Activated CD4-positive, alpha-beta T cell treated with anti-CD3 and anti-CD28 coated beads, Interleukin-2, amount 10 ng/mL, durations not matched to agents 7 days and 5 days (primary cell): ENCODE results near the gene PRIM1. TPM values are rescaled to one million over a fixed set of nuclear protein-coding genes. Genes with fewer than 3 reads are reported as not detected.
"Not testable (repeated sequence)": the region's sequence is repeated elsewhere in the genome, so short reads cannot be mapped to it uniquely, and the experiment has no call there.

Experiments used
- CTCF ChIA-PET: fragments of 350-600 bp; sonication (Branson Sonifier 250); formaldehyde crosslinking; loops from one replicate; lab custom pipeline; 2021; ENCODE audit warnings: antibody characterized with exemption; lab: Charles Lee
- POLR2A ChIA-PET: fragments of 350-600 bp; sonication (Branson Sonifier 250); formaldehyde crosslinking; loops from one replicate; lab custom pipeline; 2021; ENCODE audit warnings: antibody characterized with exemption; lab: Charles Lee
- DNase-seq: peaks from one replicate; pipeline ENCODE4 v3.0.0-alpha.2; 2020
- H3K27ac Mint-ChIP-seq: one replicate; pipeline ENCODE4 v1.8.0; 2021; ENCODE audit warnings: mild to moderate bottlenecking, moderate library complexity, mixed read lengths
- H3K27me3 Mint-ChIP-seq: one replicate; pipeline ENCODE4 v1.8.0; 2021; ENCODE audit warnings: mixed read lengths
- H3K36me3 Mint-ChIP-seq: one replicate; pipeline ENCODE4 v1.8.0; 2021; ENCODE audit warnings: low read depth, mixed read lengths
- H3K4me1 Mint-ChIP-seq: one replicate; pipeline ENCODE4 v1.8.0; 2021; ENCODE audit warnings: mixed read lengths
- H3K4me3 Mint-ChIP-seq: one replicate; pipeline ENCODE4 v1.8.0; 2021; ENCODE audit warnings: mild to moderate bottlenecking, moderate library complexity, mixed read lengths
- H3K9me3 Mint-ChIP-seq: one replicate; pipeline ENCODE4 v1.8.0; 2021; ENCODE audit warnings: mixed read lengths
- total RNA-seq, 2 experiments: library from RNA; stranded (reverse); gene quantifications; one replicate each; pipeline ENCODE4 v1.2.3, GENCODE V29; 2021

PRIM1 gene
- total RNA-seq, 2 experiments from 2014 or later = 48.0 to 52.9 TPM

GRCh38 chr12:56757971-56758370 lies 5.8 kb upstream of the PRIM1 start:
- H3K9me3 Mint-ChIP-seq, H3K27me3 Mint-ChIP-seq, H3K4me3 Mint-ChIP-seq, H3K36me3 Mint-ChIP-seq, POLR2A ChIA-PET, H3K27ac Mint-ChIP-seq, DNase-seq: not testable (repeated sequence)
- CTCF ChIA-PET = interaction anchor here (0.6 to 2.0 kb wide), 6 partner anchors 230 to 354 kb away, joined by 3 to 12 read pairs (median 8); no protein-coding TSS in a partner anchor
- H3K4me1 Mint-ChIP-seq = peaks cover 18% of the 10 kb centered on the region

GRCh38 chr12:56753566-56753965 lies 1.4 kb upstream of the PRIM1 start:
- DNase-seq = no peak
- Mint-ChIP-seq H3K36me3 (peaks cover 21% of the 10 kb centered on the region), H3K9me3 (peaks cover 2% of the 10 kb centered on the region), H3K4me3 (peak overlapping the region; percentile 44), H3K4me1 (peaks cover 46% of the 10 kb centered on the region), H3K27me3 (no peaks in the 10 kb centered on the region), H3K27ac (no peak overlapping the region)
- ChIA-PET CTCF (interaction anchor here (0.6 to 2.4 kb wide), 10 partner anchors 10 to 581 kb away, joined by 3 to 11 read pairs (median 4); partner anchors contain the start of genes HSD17B6 and IL23A), POLR2A (interaction anchor here (0.6 kb wide), 2 partner anchors 320 to 783 kb away, joined by 4 to 5 read pairs; no protein-coding TSS in a partner anchor)

- Mint-ChIP-seq H3K27ac (peak overlapping the region; percentile 42), H3K4me1 (peaks cover 54% of the 10 kb centered on the region), H3K36me3 (peaks cover 44% of the 10 kb centered on the region), H3K4me3 (peak overlapping the region; percentile 98)
- not testable (repeated sequence) for DNase-seq, H3K9me3 Mint-ChIP-seq, H3K27me3 Mint-ChIP-seq
- ChIA-PET CTCF (interaction anchor here (1.2 to 2.1 kb wide), 2 partner anchors 10 to 29 kb away, joined by 4 to 5 read pairs; no protein-coding TSS in a partner anchor), POLR2A (interaction anchor here (0.7 to 1.3 kb wide), 2 partner anchors 25 to 66 kb away, joined by 3 to 8 read pairs; partner anchors contain the start of gene NACA)
Measured at GRCh38 chr12:56750596-56750995, 1.5 kb downstream of the PRIM1 start.

- peak overlapping the region; percentile 64 for H3K4me3 Mint-ChIP-seq
- peaks cover 45% of the 10 kb centered on the region for H3K36me3 Mint-ChIP-seq
- POLR2A ChIA-PET = no interaction called here
Measured at GRCh38 chr12:56749853-56750252, 2.3 kb downstream of the PRIM1 start.

GRCh38 chr12:56749359-56749758 lies 2.8 kb downstream of the PRIM1 start:
- ChIA-PET CTCF (interaction anchor here (1.0 to 1.6 kb wide), 3 partner anchors 120 to 490 kb away, joined by 3 read pairs; partner anchors contain the start of gene BAZ2A), POLR2A (no interaction called here)
- H3K9me3 Mint-ChIP-seq = no peaks in the 10 kb centered on the region
- H3K4me1 Mint-ChIP-seq = peaks cover 53% of the 10 kb centered on the region
- H3K27me3 Mint-ChIP-seq = no peaks in the 10 kb centered on the region
- H3K36me3 Mint-ChIP-seq = peaks cover 45% of the 10 kb centered on the region
- peak overlapping the region; percentile 67 for H3K27ac Mint-ChIP-seq
- DNase-seq = no peak
- H3K4me3 Mint-ChIP-seq = peak overlapping the region; percentile 64

More at GRCh38 chr12:56749853-56750252, 2.3 kb downstream of the PRIM1 start:
- Mint-ChIP-seq H3K27me3 (no peaks in the 10 kb centered on the region), H3K4me1 (peaks cover 53% of the 10 kb centered on the region), H3K27ac (peak overlapping the region; percentile 67), H3K9me3 (no peaks in the 10 kb centered on the region)
- CTCF ChIA-PET = interaction anchor here (1.6 kb wide), 2 partner anchors 120 to 257 kb away, joined by 3 read pairs; partner anchors contain the start of gene BAZ2A
- no peak for DNase-seq

- ChIA-PET CTCF (interaction anchor here (0.8 to 1.3 kb wide), 4 partner anchors 23 to 383 kb away, joined by 3 read pairs; no protein-coding TSS in a partner anchor), POLR2A (no interaction called here)
- H3K27ac Mint-ChIP-seq = no peak overlapping the region
- no peak for DNase-seq
- no peak overlapping the region for H3K4me3 Mint-ChIP-seq
- H3K9me3 Mint-ChIP-seq = no peaks in the 10 kb centered on the region
- peaks cover 55% of the 10 kb centered on the region for H3K36me3 Mint-ChIP-seq
- no peaks in the 10 kb centered on the region for H3K27me3 Mint-ChIP-seq
- H3K4me1 Mint-ChIP-seq = peaks cover 17% of the 10 kb centered on the region
Measured at GRCh38 chr12:56728139-56728861, 23.8 kb downstream of the PRIM1 start.

- H3K4me1 Mint-ChIP-seq = peaks cover 37% of the 10 kb centered on the region
- peak overlapping the region; percentile 95 for H3K4me3 Mint-ChIP-seq
- peaks cover 63% of the 10 kb centered on the region for H3K36me3 Mint-ChIP-seq
- not testable (repeated sequence) for DNase-seq, H3K27me3 Mint-ChIP-seq, H3K9me3 Mint-ChIP-seq
- ChIA-PET POLR2A (interaction anchor here (0.8 to 1.2 kb wide), 2 partner anchors 19 to 38 kb away, joined by 3 to 7 read pairs; partner anchors contain the start of gene PTGES3), CTCF (interaction anchor here (0.6 to 1.5 kb wide), 7 partner anchors 10 to 611 kb away, joined by 3 to 6 read pairs (median 4); no protein-coding TSS in a partner anchor)
- H3K27ac Mint-ChIP-seq = peak overlapping the region; percentile 98
Measured at GRCh38 chr12:56726196-56726675, 25.9 kb downstream of the PRIM1 start.

GRCh38 chr12:56725723-56726102 lies 26.4 kb downstream of the PRIM1 start:
- no peak for DNase-seq
- ChIA-PET POLR2A (interaction anchor here (0.6 to 1.2 kb wide), 8 partner anchors 20 to 91 kb away, joined by 3 to 8 read pairs (median 4); partner anchors contain the start of gene PTGES3), CTCF (interaction anchor here (0.6 to 1.3 kb wide), 6 partner anchors 9 to 276 kb away, joined by 3 to 6 read pairs (median 4); no protein-coding TSS in a partner anchor)
- H3K4me1 Mint-ChIP-seq = peaks cover 42% of the 10 kb centered on the region
- H3K4me3 Mint-ChIP-seq = peak overlapping the region; percentile 95
- peak overlapping the region; percentile 98 for H3K27ac Mint-ChIP-seq
- no peaks in the 10 kb centered on the region for H3K27me3 Mint-ChIP-seq
- H3K9me3 Mint-ChIP-seq = no peaks in the 10 kb centered on the region
- H3K36me3 Mint-ChIP-seq = peaks cover 64% of the 10 kb centered on the region

- Mint-ChIP-seq H3K4me1 (peaks cover 48% of the 10 kb centered on the region), H3K4me3 (peak within 1 kb of the TSS; percentile 95), H3K27ac (peak within 1 kb of the TSS; percentile 98), H3K36me3 (peaks cover 69% of the 10 kb centered on the region), H3K27me3 (no peaks in the 10 kb centered on the region), H3K9me3 (no peaks in the 10 kb centered on the region)
- DNase-seq = peak; percentile 100
- ChIA-PET POLR2A (interaction anchor here (0.6 to 1.2 kb wide), 8 partner anchors 15 to 90 kb away, joined by 3 to 8 read pairs (median 4); partner anchors contain the start of gene PTGES3), CTCF (interaction anchor here (0.6 to 1.3 kb wide), 4 partner anchors 8 to 276 kb away, joined by 3 to 6 read pairs (median 4); no protein-coding TSS in a partner anchor)
Measured at GRCh38 chr12:56724972-56725722, 27.0 kb downstream of the PRIM1 start, which contains the start of gene NACA. TSS of gene NACA (minus strand) at chr12:56725299. CDS start at chr12:56724521, 778 bp downstream.

GRCh38 chr12:56724701-56724971 lies 27.5 kb downstream of the PRIM1 start:
- Mint-ChIP-seq H3K9me3 (no peaks in the 10 kb centered on the region), H3K27ac (peak overlapping the region; percentile 98), H3K4me1 (peaks cover 53% of the 10 kb centered on the region), H3K27me3 (no peaks in the 10 kb centered on the region), H3K4me3 (peak overlapping the region; percentile 95), H3K36me3 (peaks cover 70% of the 10 kb centered on the region)
- POLR2A ChIA-PET = interaction anchor here (0.7 kb wide), 1 partner anchor 16 kb away, joined by 3 read pairs; no protein-coding TSS in a partner anchor
- DNase-seq = no peak
- CTCF ChIA-PET = interaction anchor here (0.5 kb wide), 1 partner anchor 86 kb away, joined by 4 read pairs; no protein-coding TSS in a partner anchor

GRCh38 chr12:56723889-56724700 lies 28.0 kb downstream of the PRIM1 start:
- DNase-seq = no peak
- POLR2A ChIA-PET = no interaction called here
- H3K4me1 Mint-ChIP-seq = peaks cover 58% of the 10 kb centered on the region

More at GRCh38 chr12:56723889-56724700, 28.0 kb downstream of the PRIM1 start:
- H3K36me3 Mint-ChIP-seq = peaks cover 73% of the 10 kb centered on the region
- H3K27me3 Mint-ChIP-seq = no peaks in the 10 kb centered on the region
- H3K27ac Mint-ChIP-seq = peak overlapping the region; percentile 98
- H3K9me3 Mint-ChIP-seq = no peaks in the 10 kb centered on the region
- H3K4me3 Mint-ChIP-seq = peak overlapping the region; percentile 95
- CTCF ChIA-PET = interaction anchor here (0.5 to 1.7 kb wide), 2 partner anchors 86 to 342 kb away, joined by 3 to 4 read pairs; no protein-coding TSS in a partner anchor
